ENCODE data around the gene XPR1.

GRCh38 chr1:180789460-180789859, 157.6 kb downstream of the XPR1 start:
- no peak for TF ChIP-seq CTCF (IDR thresholded peaks at IDR 0.05)
- TF ChIP-seq POLR2A (IDR thresholded peaks at IDR 0.05), result no peak
